SK-N-SH treated with all-trans-retinoic acid at 6 μM for 48 hours (cell line): ENCODE data around the gene NARS2.
"Not testable (repeated sequence)": the region's sequence is repeated elsewhere in the genome, so short reads cannot be mapped to it uniquely, and the experiment has no call there.

Source experiments
- ATAC-seq: fragments of 200-7000 bp; cut with Tn5 transposase; 3 replicates; pipeline ENCODE4 v1.9.1; 2020; ENCODE audit warnings: mild to moderate bottlenecking, moderate library complexity
- ARNTL ChIP-seq: fragments of 450-650 bp; formaldehyde crosslinking; IDR thresholded peaks from 2 replicates; pipeline ENCODE4 v1.5.0; 2020; ENCODE audit warnings: low read depth, mild to moderate bottlenecking, moderate library complexity, borderline replicate concordance
- BACH2 ChIP-seq: fragments of 250-450 bp; sonication (Bioruptor Pico); IDR thresholded peaks from 2 replicates; pipeline ENCODE4 v1.9.0; 2021; ENCODE audit warnings: mild to moderate bottlenecking, borderline replicate concordance
- CREB5 ChIP-seq: fragments of 250-450 bp; sonication (Bioruptor Pico); IDR thresholded peaks from 2 replicates; pipeline ENCODE4 v1.5.1; 2020; ENCODE audit warnings: low read depth, mild to moderate bottlenecking, moderate library complexity
- CSDC2 ChIP-seq: fragments of 250-450 bp; sonication (Bioruptor Pico); IDR thresholded peaks from 2 replicates; pipeline ENCODE4 v1.5.0; 2020; ENCODE audit warnings: mild to moderate bottlenecking, moderate library complexity
- ESRRG ChIP-seq: fragments of 250-450 bp; sonication (Bioruptor Pico); IDR thresholded peaks from 2 replicates; pipeline ENCODE4 v1.6.1; 2021; ENCODE audit warnings: mild to moderate bottlenecking
- GLIS3 ChIP-seq: fragments of 250-450 bp; sonication (Bioruptor Pico); IDR thresholded peaks from 2 replicates; pipeline ENCODE4 v1.5.0; 2020; ENCODE audit warnings: mild to moderate bottlenecking, moderate library complexity
- ISL1 ChIP-seq: fragments of 250-450 bp; sonication (Bioruptor Pico); IDR thresholded peaks from 2 replicates; pipeline ENCODE4 v2.1.2; 2022; ENCODE audit warnings: mild to moderate bottlenecking, moderate library complexity
- OSR1 ChIP-seq: fragments of 250-450 bp; sonication (Bioruptor Pico); IDR thresholded peaks from 2 replicates; pipeline ENCODE4 v1.8.0; 2022; ENCODE audit warnings: moderate library complexity, mild to moderate bottlenecking, inconsistent platforms
- PATZ1 ChIP-seq: fragments of 250-450 bp; sonication (Bioruptor Pico); IDR thresholded peaks from 2 replicates; pipeline ENCODE4 v1.8.0; 2020; ENCODE audit warnings: mild to moderate bottlenecking, moderate library complexity, borderline replicate concordance
- PPARA ChIP-seq: fragments of 250-450 bp; sonication (Bioruptor Pico); IDR thresholded peaks from 2 replicates; pipeline ENCODE4 v1.5.0; 2020; ENCODE audit warnings: mild to moderate bottlenecking, borderline replicate concordance
- SNAI2 ChIP-seq: fragments of 250-450 bp; sonication (Bioruptor Pico); IDR thresholded peaks from 2 replicates; pipeline ENCODE4 v1.5.0; 2020; ENCODE audit warnings: mild to moderate bottlenecking, moderate library complexity
- TOX ChIP-seq: fragments of 250-450 bp; sonication (Bioruptor Pico); IDR thresholded peaks from 2 replicates; pipeline ENCODE4 v1.8.0; 2021; ENCODE audit warnings: mild to moderate bottlenecking, moderate library complexity, borderline replicate concordance
- TSHZ2 ChIP-seq: fragments of 250-450 bp; sonication (Bioruptor Pico); IDR thresholded peaks from 2 replicates; pipeline ENCODE4 v1.5.0; 2020; ENCODE audit warnings: mild to moderate bottlenecking, moderate library complexity
- ZC3H10 ChIP-seq: fragments of 250-450 bp; sonication (Bioruptor Pico); IDR thresholded peaks from 2 replicates; pipeline ENCODE4 v1.5.1; 2021; ENCODE audit warnings: mild to moderate bottlenecking, moderate library complexity
- ZFP3 ChIP-seq: fragments of 250-450 bp; sonication (Bioruptor Pico); IDR thresholded peaks from 2 replicates; pipeline ENCODE4 v1.5.0; 2020; ENCODE audit warnings: mild to moderate bottlenecking, moderate library complexity
- ZFP30 ChIP-seq: fragments of 450-650 bp; formaldehyde crosslinking; IDR thresholded peaks from 2 replicates; pipeline ENCODE4 v1.5.0; 2022; ENCODE audit warnings: mild to moderate bottlenecking, moderate library complexity
- ZNF565 ChIP-seq: fragments of 450-650 bp; formaldehyde crosslinking; conservative IDR thresholded peaks from 2 replicates; pipeline ENCODE4 v1.5.0; 2020; ENCODE audit warnings: low read depth, mild to moderate bottlenecking, moderate library complexity
- ZNF70 ChIP-seq: fragments of 450-650 bp; formaldehyde crosslinking; IDR thresholded peaks from 2 replicates; pipeline ENCODE4 v1.5.0; 2020; ENCODE audit warnings: mild to moderate bottlenecking, moderate library complexity

Gene NARS2

DNA sequence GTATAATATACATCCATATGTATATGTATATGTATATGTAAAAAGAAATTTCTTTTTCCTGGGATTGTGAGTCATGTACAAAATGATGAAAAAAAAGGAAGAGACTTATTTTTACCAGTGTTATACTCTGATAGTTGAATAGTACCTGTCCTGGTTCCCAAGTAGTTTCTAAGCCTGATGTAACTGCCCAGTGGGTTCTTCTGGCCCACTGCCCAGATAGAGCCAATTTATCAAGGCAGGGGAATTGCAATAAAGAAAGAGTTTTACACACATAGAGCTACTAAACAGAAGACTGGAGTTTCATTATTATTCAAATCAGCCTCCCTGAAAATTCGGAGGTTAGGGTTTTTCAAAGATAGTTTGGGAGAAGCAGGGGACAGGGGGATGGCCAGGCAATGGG lies 29.1 kb upstream of the NARS2 start:
- no peak for ATAC-seq
- no peak for TF ChIP-seq PPARA
- no peak for TF ChIP-seq ZFP3 (CRISPR knock-in tag)

- ATAC-seq = not testable (repeated sequence)
Observed at GRCh38 chr11:78602771-78603170, 28.1 kb upstream of the NARS2 start.

DNA sequence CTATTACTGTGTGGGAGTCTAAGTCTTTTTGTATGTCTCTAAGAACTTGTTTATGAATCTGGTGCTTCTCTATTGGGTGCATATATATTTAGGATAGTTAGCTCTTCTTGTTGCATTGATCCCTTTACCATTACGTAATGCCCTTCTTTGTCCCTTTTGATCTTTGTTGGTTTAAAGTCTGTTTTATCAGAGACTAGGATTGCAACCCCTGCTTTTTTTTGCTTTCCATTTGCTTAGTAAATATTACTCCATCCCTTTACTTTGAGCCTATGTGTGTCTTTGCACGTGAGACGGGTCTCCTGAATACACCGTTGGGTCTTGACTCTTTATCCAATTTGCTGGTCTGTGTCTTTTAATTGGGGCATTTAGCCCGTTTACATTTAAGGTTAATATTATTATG lies 26.4 kb upstream of the NARS2 start:
- ATAC-seq = not testable (repeated sequence)

DNA sequence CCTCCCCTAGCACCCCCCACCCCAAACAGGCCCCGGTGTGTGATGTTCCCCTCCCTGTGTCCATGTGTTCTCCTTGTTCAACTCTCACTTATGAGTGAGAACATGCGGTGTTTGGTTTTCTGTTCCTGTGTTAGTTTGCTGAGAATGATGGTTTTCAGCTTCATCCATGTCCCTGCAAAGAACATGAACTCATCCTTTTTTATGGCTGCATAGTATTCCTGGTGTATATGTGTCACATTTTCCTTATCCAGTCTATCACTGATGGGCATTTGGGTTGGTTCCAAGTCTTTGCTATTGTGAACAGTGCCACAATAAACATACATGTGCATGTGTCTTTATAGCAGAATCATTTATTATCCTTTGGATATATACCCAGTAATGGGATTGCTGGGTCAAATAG lies 22.9 kb upstream of the NARS2 start:
- ATAC-seq = not testable (repeated sequence)

- no peak for ATAC-seq
- TF ChIP-seq ARNTL (CRISPR knock-in tag) = no peak
- TF ChIP-seq OSR1 = no peak
- TF ChIP-seq ZFP30 (CRISPR knock-in tag) = no peak
- no peak for TF ChIP-seq TOX (CRISPR knock-in tag)
- no peak for TF ChIP-seq ZC3H10
- TF ChIP-seq CSDC2 (CRISPR knock-in tag) = no peak
- no peak for TF ChIP-seq ZNF70 (CRISPR knock-in tag)
- no peak for TF ChIP-seq TSHZ2 (CRISPR knock-in tag)
- TF ChIP-seq ZNF565 = no peak
- no peak for TF ChIP-seq ISL1 (CRISPR knock-in tag)
- TF ChIP-seq GLIS3 (CRISPR knock-in tag) = no peak
- TF ChIP-seq SNAI2 (CRISPR knock-in tag) = no peak
Observed at GRCh38 chr11:78595436-78596130, 20.9 kb upstream of the NARS2 start.

- ATAC-seq = no peak
- TF ChIP-seq BACH2 = no peak
- no peak for TF ChIP-seq TOX (CRISPR knock-in tag)
- no peak for TF ChIP-seq OSR1
- TF ChIP-seq ZC3H10 = no peak
- no peak for TF ChIP-seq CSDC2 (CRISPR knock-in tag)
- TF ChIP-seq SNAI2 (CRISPR knock-in tag) = no peak
- TF ChIP-seq PATZ1 (CRISPR knock-in tag) = no peak
Observed at GRCh38 chr11:78594814-78595213, 20.1 kb upstream of the NARS2 start.

DNA sequence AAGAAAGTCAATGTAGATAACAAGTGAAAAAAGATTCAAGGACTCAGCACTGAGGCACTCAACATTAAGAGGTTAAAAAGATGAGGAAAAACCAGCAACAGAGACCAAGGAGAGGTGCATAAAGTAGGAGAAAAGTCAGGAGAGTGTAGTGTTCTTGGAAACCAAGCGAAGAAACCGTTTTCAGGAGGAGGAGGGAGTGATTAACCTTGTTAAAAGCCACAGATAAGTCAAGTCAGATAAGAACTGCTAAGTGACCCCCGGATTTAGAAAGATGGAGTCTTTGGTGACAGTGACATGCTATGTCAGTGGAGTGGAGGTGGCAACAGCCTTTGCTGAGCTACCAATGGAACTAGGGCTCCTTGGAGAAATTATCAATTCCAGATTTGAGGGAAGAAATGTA lies 13.9 kb upstream of the NARS2 start:
- TF ChIP-seq ZFP3 (CRISPR knock-in tag) (no peak), ZNF565 (no peak), PPARA (no peak), ISL1 (CRISPR knock-in tag) (no peak), ZNF70 (CRISPR knock-in tag) (no peak), CSDC2 (CRISPR knock-in tag) (no peak), CREB5 (CRISPR knock-in tag) (no peak), PATZ1 (CRISPR knock-in tag) (no peak), ARNTL (CRISPR knock-in tag) (no peak), ESRRG (CRISPR knock-in tag) (no peak), SNAI2 (CRISPR knock-in tag) (no peak), ZC3H10 (no peak)
- TF ChIP-seq, all 23 proteins: peak for 0
- ATAC-seq = no peak
